ENCODE measurements around the gene SNCG. TPM values are rescaled to one million over a fixed set of nuclear protein-coding genes. Genes with fewer than 3 reads are reported as not detected.
"Not testable (repeated sequence)": the region's sequence is repeated elsewhere in the genome, so short reads cannot be mapped to it uniquely, and the experiment has no call there.

Gene SNCG
- total RNA-seq, 1 donor from 2014 or later = 25.0 TPM

- Histone ChIP-seq H3K36me3 (peaks cover 38% of the 10 kb centered on the region), H3K4me3 (no peak overlapping the region), H3K27me3 (ENCODE audit: low read depth) (no peaks in the 10 kb centered on the region), H3K27ac (no peak overlapping the region), H3K9me3 (no peaks in the 10 kb centered on the region), H3K4me1 (no peaks in the 10 kb centered on the region)
- no peak for ATAC-seq
- intact Hi-C loops (cut with DNase I) = no loop called here
- no peak for DNase-seq
- no peak for TF ChIP-seq CTCF (IDR thresholded peaks at IDR 0.05)
These were observed 26.5 kb upstream of the SNCG start for GRCh38 chr10:86931872-86932271.

- Histone ChIP-seq H3K9me3 (no peaks in the 10 kb centered on the region), H3K36me3 (peaks cover 45% of the 10 kb centered on the region), H3K4me1 (no peaks in the 10 kb centered on the region), H3K4me3 (no peak overlapping the region), H3K27me3 (ENCODE audit: low read depth) (no peaks in the 10 kb centered on the region), H3K27ac (no peak overlapping the region)
- no peak for ATAC-seq
- DNase-seq = no peak
- TF ChIP-seq CTCF (IDR thresholded peaks at IDR 0.05) = no peak
- intact Hi-C loops (cut with DNase I) = no loop called here
These were observed 25.7 kb upstream of the SNCG start for GRCh38 chr10:86932674-86933073.

- H3K4me3 ChIP-seq; ATAC-seq; DNase-seq; H3K4me1 ChIP-seq; intact Hi-C loops (cut with DNase I); H3K27ac ChIP-seq; H3K27me3 ChIP-seq (ENCODE audit: low read depth); H3K9me3 ChIP-seq: not testable (repeated sequence)
- H3K36me3 ChIP-seq = peaks cover 40% of the 10 kb centered on the region
These were observed 24.2 kb upstream of the SNCG start for GRCh38 chr10:86934162-86934711.

GRCh38 chr10:86936661-86937501 is 21.5 kb upstream of the SNCG start:
- intact Hi-C loops (cut with DNase I) = no loop called here
- DNase-seq (no peak), ATAC-seq (no peak)
- no peaks in the 10 kb centered on the region for H3K9me3 ChIP-seq
- H3K27ac ChIP-seq = no peak overlapping the region
- no peak overlapping the region for H3K4me3 ChIP-seq
- no peak for TF ChIP-seq CTCF (IDR thresholded peaks at IDR 0.05)
- peaks cover 34% of the 10 kb centered on the region for H3K36me3 ChIP-seq
- H3K4me1 ChIP-seq = no peaks in the 10 kb centered on the region
- H3K27me3 ChIP-seq (ENCODE audit: low read depth) = no peaks in the 10 kb centered on the region

GRCh38 chr10:86937502-86938154 is 20.8 kb upstream of the SNCG start:
- no peaks in the 10 kb centered on the region for H3K4me1 ChIP-seq
- DNase-seq (no peak), ATAC-seq (no peak)
- no peak for TF ChIP-seq CTCF (IDR thresholded peaks at IDR 0.05)
- H3K27me3 ChIP-seq (ENCODE audit: low read depth) = no peaks in the 10 kb centered on the region
- intact Hi-C loops (cut with DNase I) = no loop called here
- H3K36me3 ChIP-seq = peaks cover 34% of the 10 kb centered on the region
- no peak overlapping the region for H3K27ac ChIP-seq
- H3K9me3 ChIP-seq = no peaks in the 10 kb centered on the region
- no peak overlapping the region for H3K4me3 ChIP-seq

- no peak for TF ChIP-seq CTCF (IDR thresholded peaks at IDR 0.05)
- intact Hi-C loops (cut with DNase I) = no loop called here
- no peak overlapping the region for H3K4me3 ChIP-seq
- H3K9me3 ChIP-seq = no peaks in the 10 kb centered on the region
- no peak overlapping the region for H3K27ac ChIP-seq
- H3K27me3 ChIP-seq (ENCODE audit: low read depth) = no peaks in the 10 kb centered on the region
- H3K4me1 ChIP-seq = no peaks in the 10 kb centered on the region
- peaks cover 34% of the 10 kb centered on the region for H3K36me3 ChIP-seq
- DNase-seq (no peak), ATAC-seq (no peak)
These were observed 20.1 kb upstream of the SNCG start for GRCh38 chr10:86938260-86938659.

- ATAC-seq; intact Hi-C loops (cut with DNase I); H3K9me3 ChIP-seq; H3K27ac ChIP-seq; H3K4me1 ChIP-seq; H3K27me3 ChIP-seq (ENCODE audit: low read depth); H3K4me3 ChIP-seq; DNase-seq: not testable (repeated sequence)
- H3K36me3 ChIP-seq = peaks cover 34% of the 10 kb centered on the region
These were observed 18.3 kb upstream of the SNCG start for GRCh38 chr10:86940076-86940475.
